Keratinocyte (primary cell): ENCODE data around the gene KLHL1.

Experiments
- EZH2 ChIP-seq: IDR thresholded peaks from one replicate; pipeline ENCODE4 v1.6.1; 2012; ENCODE audit warnings: inconsistent platforms, mild to moderate bottlenecking, low read length, moderate library complexity
- TF ChIP-seq, protein P1 (sequence below), 3 experiments: IDR thresholded peaks in 1 of 3; conservative IDR thresholded peaks in 1 of 3; optimal IDR thresholded peaks in 1 of 3; 2 replicates in 2 of 3; 3 replicates in 1 of 3; pipeline versions ENCODE3 to v1.5.1; 2011; ENCODE audit warnings: low read length in 3 of 3, mild to moderate bottlenecking in 3 of 3, moderate library complexity in 2 of 3, control low read depth in 1 of 3, inconsistent platforms in 1 of 3; ENCODE audit not compliant: insufficient read depth in 2 of 3; ENCODE audit errors: extremely low read depth in 1 of 3

DNA sequence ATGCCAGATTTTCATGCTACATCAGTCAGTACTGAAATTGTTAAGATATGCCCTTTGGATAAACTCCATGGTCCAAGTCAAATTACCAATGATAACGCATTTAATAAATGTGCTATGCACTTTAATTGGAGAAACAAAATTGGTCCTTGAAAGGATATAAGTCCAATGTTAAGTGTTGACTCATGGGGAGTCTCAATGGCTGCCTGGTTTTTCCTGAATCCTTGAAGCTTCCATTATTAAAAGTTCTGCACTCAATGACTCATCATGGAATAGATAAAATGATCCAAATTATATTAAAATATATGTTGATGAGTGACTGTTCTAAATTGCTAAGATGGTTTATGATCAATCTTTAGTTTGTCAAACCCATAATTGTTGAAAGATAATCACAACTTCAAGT is 346.7 kb downstream of the KLHL1 start:
- TF ChIP-seq EZH2: no peak
- TF ChIP-seq, protein P1, sequence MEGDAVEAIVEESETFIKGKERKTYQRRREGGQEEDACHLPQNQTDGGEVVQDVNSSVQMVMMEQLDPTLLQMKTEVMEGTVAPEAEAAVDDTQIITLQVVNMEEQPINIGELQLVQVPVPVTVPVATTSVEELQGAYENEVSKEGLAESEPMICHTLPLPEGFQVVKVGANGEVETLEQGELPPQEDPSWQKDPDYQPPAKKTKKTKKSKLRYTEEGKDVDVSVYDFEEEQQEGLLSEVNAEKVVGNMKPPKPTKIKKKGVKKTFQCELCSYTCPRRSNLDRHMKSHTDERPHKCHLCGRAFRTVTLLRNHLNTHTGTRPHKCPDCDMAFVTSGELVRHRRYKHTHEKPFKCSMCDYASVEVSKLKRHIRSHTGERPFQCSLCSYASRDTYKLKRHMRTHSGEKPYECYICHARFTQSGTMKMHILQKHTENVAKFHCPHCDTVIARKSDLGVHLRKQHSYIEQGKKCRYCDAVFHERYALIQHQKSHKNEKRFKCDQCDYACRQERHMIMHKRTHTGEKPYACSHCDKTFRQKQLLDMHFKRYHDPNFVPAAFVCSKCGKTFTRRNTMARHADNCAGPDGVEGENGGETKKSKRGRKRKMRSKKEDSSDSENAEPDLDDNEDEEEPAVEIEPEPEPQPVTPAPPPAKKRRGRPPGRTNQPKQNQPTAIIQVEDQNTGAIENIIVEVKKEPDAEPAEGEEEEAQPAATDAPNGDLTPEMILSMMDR (optimal IDR thresholded peaks at IDR 0.05 in 1 of 3, IDR thresholded peaks at IDR 0.05 in 1 of 3, conservative IDR thresholded peaks at IDR 0.05 in 1 of 3; ENCODE audit: extremely low read depth in 1 of 3, insufficient read depth in 2 of 3, low read length in 3 of 3): no peak
